Neutrophil (primary cell): Measurements from ENCODE around the gene CDH13.

Experiments
- H3K27ac ChIP-seq: fragments of 200-600 bp; sonication (generic); 2 replicates; pipeline ENCODE4 v1.5.1; 2016; ENCODE audit warnings: mild to moderate bottlenecking, moderate library complexity
- H3K27me3 ChIP-seq: fragments of 200-600 bp; sonication (generic); 2 replicates; pipeline ENCODE4 v1.6.0; 2016; ENCODE audit warnings: mild to moderate bottlenecking
- H3K36me3 ChIP-seq: fragments of 200-600 bp; sonication (generic); 2 replicates; pipeline ENCODE4 v1.5.1; 2017
- H3K4me1 ChIP-seq, 2 experiments: fragments of 200-600 bp in 1 of 2; sonication (generic) in 1 of 2; 1 replicate in 1 of 2; 2 replicates in 1 of 2; pipeline versions ENCODE4 v1.5.1 to v1.6.1; 2013 to 2016; ENCODE audit warnings: low read depth in 1 of 2, low read length in 1 of 2, mild to moderate bottlenecking in 1 of 2, moderate library complexity in 1 of 2; ENCODE audit not compliant: control insufficient read depth in 1 of 2, insufficient read depth in 1 of 2
- H3K4me3 ChIP-seq, 2 experiments: fragments of 200-600 bp in 1 of 2; sonication (generic) in 1 of 2; 1 replicate in 1 of 2; 2 replicates in 1 of 2; pipeline ENCODE4 v1.5.1; 2013 to 2016; ENCODE audit warnings: low read depth in 1 of 2, low read length in 1 of 2, mild to moderate bottlenecking in 1 of 2, moderate library complexity in 1 of 2
- H3K9me3 ChIP-seq: fragments of 200-600 bp; sonication (generic); 2 replicates; pipeline ENCODE4 v1.5.1; 2016
- TF ChIP-seq, protein P1 (sequence below): fragments of 200-600 bp; sonication (generic); IDR thresholded peaks from 2 replicates; pipeline ENCODE4 v1.5.1; 2016; ENCODE audit warnings: antibody characterized with exemption

The CDH13 gene

DNA sequence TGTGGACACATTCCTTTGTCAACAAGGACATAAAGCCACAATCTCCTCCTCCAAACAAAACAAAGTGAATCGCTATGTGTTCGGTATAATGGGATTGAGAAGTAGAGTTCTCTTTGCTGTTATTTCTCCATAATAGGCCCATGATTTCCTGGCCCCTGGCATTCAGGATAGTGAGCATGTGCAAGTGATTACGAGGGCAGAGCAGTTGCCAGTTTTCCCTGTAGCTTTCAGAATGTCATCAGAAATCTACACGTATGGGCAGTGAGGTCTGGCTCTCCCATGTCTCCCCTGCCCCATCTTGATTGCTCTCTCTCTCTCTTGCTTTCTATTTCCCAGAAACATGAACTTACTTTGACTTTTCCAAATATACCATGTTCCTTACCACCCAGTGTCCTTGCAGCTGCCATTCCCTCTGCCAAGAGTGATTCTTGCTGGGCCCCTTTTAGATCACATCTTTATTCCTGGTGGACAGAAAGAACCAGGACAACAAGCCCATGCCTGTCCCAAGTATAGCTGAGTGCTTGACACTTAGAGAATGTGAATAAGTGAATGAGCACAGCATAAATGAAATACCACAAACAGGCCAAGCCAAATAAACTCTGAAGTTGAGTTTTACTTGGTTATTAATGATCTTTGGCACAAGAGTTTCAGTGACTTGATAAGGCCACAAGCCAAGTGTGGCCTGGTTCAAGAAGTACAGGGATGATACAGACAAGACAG is 273.1 kb downstream of the CDH13 start:
- Histone ChIP-seq H3K9me3 (no peaks in the 10 kb centered on the region), H3K36me3 (no peaks in the 10 kb centered on the region), H3K4me1 (no peaks in the 10 kb centered on the region), H3K27me3 (no peaks in the 10 kb centered on the region), H3K27ac (no peak overlapping the region), H3K4me3 (no peak overlapping the region)
- TF ChIP-seq, protein P1, sequence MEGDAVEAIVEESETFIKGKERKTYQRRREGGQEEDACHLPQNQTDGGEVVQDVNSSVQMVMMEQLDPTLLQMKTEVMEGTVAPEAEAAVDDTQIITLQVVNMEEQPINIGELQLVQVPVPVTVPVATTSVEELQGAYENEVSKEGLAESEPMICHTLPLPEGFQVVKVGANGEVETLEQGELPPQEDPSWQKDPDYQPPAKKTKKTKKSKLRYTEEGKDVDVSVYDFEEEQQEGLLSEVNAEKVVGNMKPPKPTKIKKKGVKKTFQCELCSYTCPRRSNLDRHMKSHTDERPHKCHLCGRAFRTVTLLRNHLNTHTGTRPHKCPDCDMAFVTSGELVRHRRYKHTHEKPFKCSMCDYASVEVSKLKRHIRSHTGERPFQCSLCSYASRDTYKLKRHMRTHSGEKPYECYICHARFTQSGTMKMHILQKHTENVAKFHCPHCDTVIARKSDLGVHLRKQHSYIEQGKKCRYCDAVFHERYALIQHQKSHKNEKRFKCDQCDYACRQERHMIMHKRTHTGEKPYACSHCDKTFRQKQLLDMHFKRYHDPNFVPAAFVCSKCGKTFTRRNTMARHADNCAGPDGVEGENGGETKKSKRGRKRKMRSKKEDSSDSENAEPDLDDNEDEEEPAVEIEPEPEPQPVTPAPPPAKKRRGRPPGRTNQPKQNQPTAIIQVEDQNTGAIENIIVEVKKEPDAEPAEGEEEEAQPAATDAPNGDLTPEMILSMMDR = no peak

DNA sequence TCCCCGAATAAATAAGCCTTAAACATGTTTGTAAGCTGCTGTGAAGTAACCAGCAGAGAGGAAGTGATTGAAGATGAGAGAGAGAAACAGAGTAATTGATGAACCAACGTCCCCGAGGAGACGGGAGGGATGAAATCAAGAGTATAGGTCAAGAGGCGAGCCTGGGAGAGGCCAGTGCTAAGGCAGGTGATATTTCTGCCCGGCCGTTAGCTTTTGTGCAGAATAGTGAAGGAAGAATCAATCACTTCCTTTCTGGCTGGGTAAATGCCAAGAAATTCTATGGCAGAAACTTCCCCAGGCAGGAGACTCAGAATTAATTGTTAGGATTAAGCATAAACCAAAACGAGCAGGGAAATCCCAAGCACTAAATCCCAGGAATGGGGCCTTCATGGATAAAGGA is 273.8 kb downstream of the CDH13 start:
- H3K9me3 ChIP-seq = no peaks in the 10 kb centered on the region
- H3K4me1 ChIP-seq = no peaks in the 10 kb centered on the region
- no peak overlapping the region for H3K27ac ChIP-seq
- no peak overlapping the region for H3K4me3 ChIP-seq
- H3K36me3 ChIP-seq = no peaks in the 10 kb centered on the region
- TF ChIP-seq, protein P1 = no peak
- H3K27me3 ChIP-seq = no peaks in the 10 kb centered on the region

DNA sequence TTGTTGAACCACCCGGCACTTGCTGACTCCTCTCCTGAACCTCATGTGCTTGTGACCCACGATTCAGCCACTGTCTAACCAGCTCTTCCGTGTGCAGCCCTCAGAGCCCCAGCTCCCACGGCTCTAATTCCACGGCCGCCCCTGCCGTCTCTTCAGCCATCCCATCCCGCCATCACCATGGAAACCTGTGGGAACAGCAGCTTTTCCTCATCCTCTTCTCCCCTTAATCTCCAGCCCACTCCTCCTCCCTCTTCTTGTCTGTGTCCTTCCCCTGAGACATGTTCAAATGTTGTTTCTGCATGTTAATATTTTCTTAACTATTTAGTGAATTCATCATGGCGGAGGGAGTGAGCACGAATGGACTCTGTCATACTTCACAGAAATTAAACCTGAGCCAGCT is 285.2 kb downstream of the CDH13 start:
- H3K36me3 ChIP-seq = no peaks in the 10 kb centered on the region
- H3K4me1 ChIP-seq = no peaks in the 10 kb centered on the region
- no peak overlapping the region for H3K4me3 ChIP-seq
- H3K9me3 ChIP-seq = no peaks in the 10 kb centered on the region
- H3K27ac ChIP-seq = no peak overlapping the region
- H3K27me3 ChIP-seq = no peaks in the 10 kb centered on the region
- TF ChIP-seq, protein P1 = no peak

DNA sequence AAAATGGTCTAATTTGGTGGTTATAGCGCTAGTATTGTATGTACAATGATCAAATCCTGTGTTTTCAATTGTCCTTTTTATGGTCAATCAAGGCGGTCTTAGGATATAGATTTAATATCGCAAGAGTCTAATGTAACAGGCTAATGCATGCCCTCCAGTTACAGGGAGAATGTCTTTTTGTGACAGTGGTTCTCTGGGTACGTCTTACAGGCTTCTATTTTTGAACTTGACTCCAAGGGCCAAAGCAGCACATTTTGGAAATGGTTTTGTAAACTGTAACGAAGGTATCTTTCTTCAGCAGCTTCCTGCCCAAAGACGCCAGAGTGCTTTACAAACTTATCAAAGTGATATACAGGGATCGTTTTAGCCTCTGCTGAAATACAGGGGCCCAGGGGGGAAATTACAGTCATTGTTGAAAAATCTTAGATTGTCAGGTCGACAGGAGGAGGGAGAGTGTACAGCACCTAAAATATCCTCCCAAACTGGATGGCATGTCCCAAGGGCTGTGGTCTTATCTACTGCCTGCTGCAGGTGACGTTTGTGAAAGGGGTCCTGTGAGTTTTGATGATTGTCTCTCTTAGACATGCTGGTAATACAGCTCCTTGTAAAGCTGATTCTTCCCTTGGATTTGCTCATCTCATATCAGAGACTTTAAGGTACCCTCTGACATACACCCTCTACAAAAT is 288.5 kb downstream of the CDH13 start:
- Histone ChIP-seq H3K4me1 (no peaks in the 10 kb centered on the region), H3K27me3 (no peaks in the 10 kb centered on the region), H3K9me3 (no peaks in the 10 kb centered on the region), H3K27ac (no peak overlapping the region), H3K4me3 (no peak overlapping the region), H3K36me3 (no peaks in the 10 kb centered on the region)
- TF ChIP-seq, protein P1 = no peak

DNA sequence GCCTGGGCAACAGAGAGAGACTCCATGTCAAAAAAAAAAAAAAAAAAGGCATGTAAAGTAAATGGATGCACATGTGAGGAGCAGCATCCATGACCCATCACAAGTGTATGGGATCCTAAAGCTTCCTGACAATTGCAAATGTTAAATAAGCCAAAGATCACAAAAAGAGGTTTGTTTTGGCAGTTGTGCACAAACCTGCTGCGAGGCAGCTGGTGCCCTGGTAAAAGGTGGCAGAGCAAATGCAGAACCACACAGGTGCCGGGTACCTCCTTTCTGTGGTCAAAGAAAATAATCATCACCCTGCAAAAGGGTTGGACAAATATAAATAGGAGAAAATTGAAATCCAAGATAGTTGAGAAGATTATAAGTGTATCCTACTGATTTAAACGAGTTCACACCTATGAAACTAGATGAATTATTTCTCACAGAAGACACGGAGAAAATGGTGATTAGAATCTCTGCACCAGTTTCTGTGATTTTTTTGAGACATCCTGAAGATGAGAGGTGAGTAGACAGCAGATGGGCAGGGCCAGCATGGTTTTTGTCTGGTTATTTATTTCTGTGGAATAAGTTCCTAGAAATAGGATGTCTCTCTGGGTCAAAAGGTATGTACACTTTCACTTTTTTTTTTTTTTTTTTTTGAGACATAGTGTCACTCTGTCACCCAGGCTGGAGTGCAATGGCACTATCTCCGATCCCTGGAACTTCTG is 291.3 kb downstream of the CDH13 start:
- Histone ChIP-seq H3K4me1 (no peaks in the 10 kb centered on the region), H3K4me3 (no peak overlapping the region), H3K9me3 (no peaks in the 10 kb centered on the region), H3K27ac (no peak overlapping the region), H3K27me3 (no peaks in the 10 kb centered on the region), H3K36me3 (no peaks in the 10 kb centered on the region)
- TF ChIP-seq, protein P1 = no peak
